Activated CD8-positive, alpha-beta T cell treated with anti-CD3 and anti-CD28 coated beads for 36 hours (primary cell): ENCODE data around the gene NPIPA2. TPM values are rescaled to one million over a fixed set of nuclear protein-coding genes. Genes with fewer than 3 reads are reported as not detected.
"Not testable (repeated sequence)": the region's sequence is repeated elsewhere in the genome, so short reads cannot be mapped to it uniquely, and the experiment has no call there.

Source experiments
- ATAC-seq: fragments of 200-7000 bp; cut with Tn5 transposase; one replicate; pipeline ENCODE4 v1.10.0; 2021; ENCODE audit warnings: mild to moderate bottlenecking, moderate library complexity
- CTCF ChIA-PET: fragments of 350-600 bp; sonication (Branson Sonifier 250); formaldehyde crosslinking; loops from one replicate; lab custom pipeline; 2021; ENCODE audit warnings: antibody characterized with exemption; lab: Charles Lee
- POLR2A ChIA-PET: fragments of 350-600 bp; sonication (Branson Sonifier 250); formaldehyde crosslinking; loops from one replicate; lab custom pipeline; 2021; ENCODE audit warnings: antibody characterized with exemption; lab: Charles Lee
- DNase-seq: peaks from one replicate; pipeline ENCODE4 v3.0.0-alpha.2; 2020
- H3K27ac Mint-ChIP-seq: one replicate; pipeline ENCODE4 v1.8.0; 2021; ENCODE audit warnings: mild to moderate bottlenecking, mixed read lengths
- H3K27me3 Mint-ChIP-seq: one replicate; pipeline ENCODE4 v1.8.0; 2021; ENCODE audit warnings: mixed read lengths
- H3K36me3 Mint-ChIP-seq: one replicate; pipeline ENCODE4 v1.8.0; 2021; ENCODE audit warnings: low read depth, mixed read lengths
- H3K4me1 Mint-ChIP-seq: one replicate; pipeline ENCODE4 v1.8.0; 2021; ENCODE audit warnings: low read depth, mixed read lengths
- H3K4me3 Mint-ChIP-seq: one replicate; pipeline ENCODE4 v1.8.0; 2021; ENCODE audit warnings: mild to moderate bottlenecking, moderate library complexity, mixed read lengths
- H3K9me3 Mint-ChIP-seq: one replicate; pipeline ENCODE4 v1.8.0; 2021; ENCODE audit warnings: mixed read lengths
- intact Hi-C: fragments of 100-400 bp; cut with micrococcal nuclease; formaldehyde crosslinking; loops from one replicate; pipeline ENCODE4 v1.10.0; 2022
- total RNA-seq, 2 experiments: library from RNA; stranded (reverse); gene quantifications; one replicate each; pipeline ENCODE4 v1.2.3, GENCODE V29; 2021

NPIPA2 gene
- total RNA-seq, result 1 to 10 TPM; 2.0 to 4.1 TPM

- CTCF ChIA-PET, H3K4me3 Mint-ChIP-seq, H3K9me3 Mint-ChIP-seq, DNase-seq, H3K36me3 Mint-ChIP-seq, intact Hi-C loops, H3K27me3 Mint-ChIP-seq, H3K27ac Mint-ChIP-seq, POLR2A ChIA-PET, H3K4me1 Mint-ChIP-seq: not testable (repeated sequence)
- peak; percentile 100 for ATAC-seq
These were observed at the start of gene NPIPA2 for GRCh38 chr16:14742273-14743128. Gene NPIPA2, plus strand, starts transcription at chr16:14742533. Its CDS starts 5,533 bp downstream, at chr16:14748066.

DNA sequence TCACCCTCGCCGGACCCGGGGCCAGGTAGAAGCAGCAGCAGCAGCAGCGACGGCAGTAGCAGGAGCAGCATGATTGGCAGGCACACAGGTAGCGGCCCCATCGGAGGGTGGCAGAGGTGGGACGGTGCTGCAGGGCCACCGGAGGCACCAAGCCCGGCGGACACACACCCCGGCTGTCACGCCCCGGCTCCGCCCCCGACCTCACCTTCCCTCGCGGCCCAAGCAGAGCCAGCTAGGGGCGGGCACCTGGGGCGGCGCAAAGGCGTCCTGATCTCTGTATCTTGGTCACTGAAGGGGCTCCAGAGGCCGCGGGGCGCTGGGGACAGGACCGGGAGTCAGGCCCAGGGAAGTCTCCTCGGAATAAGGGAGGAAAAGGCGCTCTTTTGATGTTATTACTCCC is 48.2 kb upstream of the NPIPA2 start, which contains the start of gene PLA2G10:
Gene PLA2G10 (minus strand): TSS at position 180 of the 400 bp plus-strand sequence. CDS start 79 bp downstream, at position 101.
- H3K36me3 Mint-ChIP-seq, H3K27me3 Mint-ChIP-seq, CTCF ChIA-PET, H3K9me3 Mint-ChIP-seq, H3K27ac Mint-ChIP-seq, DNase-seq, POLR2A ChIA-PET, H3K4me1 Mint-ChIP-seq, ATAC-seq, H3K4me3 Mint-ChIP-seq, intact Hi-C loops: not testable (repeated sequence)

- ATAC-seq, intact Hi-C loops, H3K4me3 Mint-ChIP-seq, H3K4me1 Mint-ChIP-seq, H3K9me3 Mint-ChIP-seq, H3K27me3 Mint-ChIP-seq, CTCF ChIA-PET, H3K27ac Mint-ChIP-seq, H3K36me3 Mint-ChIP-seq, POLR2A ChIA-PET, DNase-seq: not testable (repeated sequence)
These were observed 40.5 kb upstream of the NPIPA2 start for GRCh38 chr16:14701859-14702258.

DNA sequence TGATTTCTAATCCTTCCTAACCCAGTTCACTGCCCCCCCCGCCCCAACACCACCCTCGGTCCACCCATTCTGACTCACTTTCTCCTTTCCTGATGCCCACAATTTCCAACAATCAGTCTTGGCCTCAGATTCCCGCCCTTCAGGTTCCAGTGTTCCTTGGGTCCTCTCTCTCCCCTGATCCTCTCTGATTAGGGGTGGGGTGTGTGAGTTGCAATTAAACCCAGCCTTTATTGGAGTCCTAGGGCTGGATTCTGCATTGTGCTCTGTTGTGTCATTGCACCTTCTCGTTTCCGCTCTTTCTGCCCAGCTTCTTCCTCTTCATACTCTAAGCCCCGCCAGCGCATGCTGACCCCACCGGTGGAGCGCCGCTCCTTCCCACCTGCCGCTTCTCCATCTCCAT is 39.7 kb upstream of the NPIPA2 start:
- H3K4me3 Mint-ChIP-seq, result not testable (repeated sequence)

DNA sequence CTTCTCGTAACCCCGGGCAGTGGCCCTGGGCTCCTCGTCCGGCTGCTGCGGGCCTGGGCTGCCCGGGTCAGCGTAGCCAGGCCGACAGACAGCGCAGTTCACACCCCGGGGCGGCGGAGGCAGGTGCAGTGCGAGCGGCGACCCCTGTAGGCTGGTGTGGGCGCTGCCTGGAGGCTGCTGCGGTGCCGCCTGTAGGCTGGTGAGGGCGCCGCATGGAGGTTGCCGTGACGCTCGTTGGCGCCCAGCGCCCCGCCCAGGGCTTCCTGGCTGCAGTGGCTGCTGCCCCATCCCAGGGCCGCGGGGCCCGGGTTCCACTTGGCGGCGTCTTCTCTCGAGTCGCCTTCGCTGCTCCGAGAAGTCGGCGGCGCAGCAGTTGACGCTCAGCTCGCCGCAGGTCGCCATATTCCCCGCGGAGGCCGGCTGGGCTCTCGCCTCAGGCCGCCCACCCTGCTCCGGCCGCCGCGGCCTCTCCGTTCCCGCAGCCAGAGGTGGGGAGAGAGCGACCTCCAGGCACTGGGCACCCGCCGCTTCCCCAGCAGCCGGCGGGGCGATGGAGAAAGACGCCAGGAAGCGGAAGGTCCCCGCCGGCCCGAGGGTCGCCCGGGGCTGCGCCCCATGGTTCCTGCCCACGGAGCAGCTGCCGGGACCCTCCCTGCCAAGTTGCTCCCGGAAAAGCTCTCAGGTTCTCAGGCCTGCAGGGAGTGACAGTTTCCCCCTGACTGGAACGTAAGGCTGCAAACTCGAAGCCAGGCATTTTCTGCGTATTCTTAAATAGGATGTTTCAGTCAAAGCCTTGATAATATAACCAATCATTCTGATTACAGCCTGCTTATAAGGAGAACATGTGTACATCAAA is 38.9 kb upstream of the NPIPA2 start, which contains the start of gene NPIPA3:
Gene NPIPA3 (plus strand): TSS at position 256 of the 856 bp plus-strand sequence. CDS start 5,533 bp downstream, outside the sequence.
- H3K27me3 Mint-ChIP-seq, H3K4me3 Mint-ChIP-seq, H3K9me3 Mint-ChIP-seq, intact Hi-C loops, H3K27ac Mint-ChIP-seq, CTCF ChIA-PET, POLR2A ChIA-PET, H3K4me1 Mint-ChIP-seq, DNase-seq, H3K36me3 Mint-ChIP-seq: not testable (repeated sequence)
- ATAC-seq, result peak; percentile 100

More for the DNA sequence above, 39.7 kb upstream of the NPIPA2 start:
- H3K27ac Mint-ChIP-seq, H3K4me1 Mint-ChIP-seq, intact Hi-C loops, CTCF ChIA-PET, POLR2A ChIA-PET, H3K9me3 Mint-ChIP-seq, H3K36me3 Mint-ChIP-seq, DNase-seq, H3K27me3 Mint-ChIP-seq: not testable (repeated sequence)
- peak; percentile 20 for ATAC-seq

DNA sequence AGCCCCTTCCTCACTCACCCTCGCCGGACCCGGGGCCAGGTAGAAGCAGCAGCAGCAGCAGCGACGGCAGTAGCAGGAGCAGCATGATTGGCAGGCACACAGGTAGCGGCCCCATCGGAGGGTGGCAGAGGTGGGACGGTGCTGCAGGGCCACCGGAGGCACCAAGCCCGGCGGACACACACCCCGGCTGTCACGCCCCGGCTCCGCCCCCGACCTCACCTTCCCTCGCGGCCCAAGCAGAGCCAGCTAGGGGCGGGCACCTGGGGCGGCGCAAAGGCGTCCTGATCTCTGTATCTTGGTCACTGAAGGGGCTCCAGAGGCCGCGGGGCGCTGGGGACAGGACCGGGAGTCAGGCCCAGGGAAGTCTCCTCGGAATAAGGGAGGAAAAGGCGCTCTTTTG is 9.1 kb upstream of the NPIPA2 start:
- ATAC-seq, H3K4me1 Mint-ChIP-seq, H3K36me3 Mint-ChIP-seq, intact Hi-C loops, H3K27me3 Mint-ChIP-seq, H3K9me3 Mint-ChIP-seq, DNase-seq, H3K4me3 Mint-ChIP-seq, POLR2A ChIA-PET, CTCF ChIA-PET, H3K27ac Mint-ChIP-seq: not testable (repeated sequence)

DNA sequence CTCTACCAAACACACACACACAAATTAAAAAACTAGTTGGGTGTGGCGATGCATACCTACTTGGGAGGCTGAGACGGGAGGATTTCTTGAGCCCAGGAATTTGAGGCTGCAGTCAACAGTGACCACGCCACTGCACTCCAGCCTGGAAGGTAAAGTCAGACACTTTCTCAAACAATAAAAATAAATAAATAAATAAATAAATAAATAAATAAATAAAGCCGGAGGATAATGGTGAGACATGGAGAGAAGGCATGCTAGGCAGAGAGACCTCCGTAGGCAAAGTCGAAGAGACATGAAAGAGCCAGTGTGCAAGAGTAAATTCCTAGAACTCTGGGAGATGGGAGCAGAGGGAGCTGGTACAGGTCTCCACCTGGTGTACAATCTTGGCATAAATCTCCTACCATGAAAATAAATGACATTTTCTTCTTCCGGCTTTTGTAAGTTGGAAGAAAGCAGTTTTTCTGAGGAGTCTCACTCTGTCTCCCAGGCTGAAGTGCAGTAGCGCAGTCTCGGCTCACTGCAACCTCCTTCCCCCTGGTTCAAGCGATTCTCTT is 1.4 kb upstream of the NPIPA2 start:
- H3K27ac Mint-ChIP-seq, H3K4me1 Mint-ChIP-seq, DNase-seq, POLR2A ChIA-PET, CTCF ChIA-PET, H3K36me3 Mint-ChIP-seq, intact Hi-C loops, H3K9me3 Mint-ChIP-seq, H3K27me3 Mint-ChIP-seq, ATAC-seq, H3K4me3 Mint-ChIP-seq: not testable (repeated sequence)

GRCh38 chr16:14741794-14742193 is 539 bp upstream of the NPIPA2 start:
- H3K9me3 Mint-ChIP-seq, DNase-seq, H3K27me3 Mint-ChIP-seq, intact Hi-C loops, CTCF ChIA-PET, H3K27ac Mint-ChIP-seq, POLR2A ChIA-PET, H3K36me3 Mint-ChIP-seq, H3K4me1 Mint-ChIP-seq, H3K4me3 Mint-ChIP-seq: not testable (repeated sequence)
- peak; percentile 11 for ATAC-seq

DNA sequence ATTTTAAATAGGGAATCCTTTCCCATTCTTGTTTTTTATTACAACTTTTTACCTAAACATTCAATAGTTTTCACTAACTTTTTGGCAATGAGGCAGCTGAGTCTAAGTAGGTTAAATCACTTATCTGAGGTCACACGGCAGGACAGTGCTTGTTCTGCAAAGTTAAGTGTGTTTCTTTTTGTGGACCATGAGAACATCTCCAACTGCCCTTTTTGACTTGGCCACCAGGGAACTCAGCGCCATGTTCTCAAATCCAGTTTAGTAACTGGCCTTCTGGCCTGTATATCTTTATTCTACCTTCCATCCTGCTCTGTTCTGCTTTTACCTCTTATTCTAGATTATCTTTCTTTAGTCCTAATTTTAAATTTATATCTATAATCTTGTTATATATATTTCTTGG is 31.3 kb downstream of the NPIPA2 start:
- H3K36me3 Mint-ChIP-seq, H3K27ac Mint-ChIP-seq, H3K4me1 Mint-ChIP-seq, H3K4me3 Mint-ChIP-seq, intact Hi-C loops, H3K9me3 Mint-ChIP-seq, DNase-seq, H3K27me3 Mint-ChIP-seq, ATAC-seq, CTCF ChIA-PET, POLR2A ChIA-PET: not testable (repeated sequence)

- H3K9me3 Mint-ChIP-seq, H3K27me3 Mint-ChIP-seq, H3K27ac Mint-ChIP-seq, CTCF ChIA-PET, intact Hi-C loops, POLR2A ChIA-PET, H3K4me1 Mint-ChIP-seq, ATAC-seq, H3K36me3 Mint-ChIP-seq, H3K4me3 Mint-ChIP-seq, DNase-seq: not testable (repeated sequence)
These were observed 33.3 kb downstream of the NPIPA2 start for GRCh38 chr16:14775624-14776023.

DNA sequence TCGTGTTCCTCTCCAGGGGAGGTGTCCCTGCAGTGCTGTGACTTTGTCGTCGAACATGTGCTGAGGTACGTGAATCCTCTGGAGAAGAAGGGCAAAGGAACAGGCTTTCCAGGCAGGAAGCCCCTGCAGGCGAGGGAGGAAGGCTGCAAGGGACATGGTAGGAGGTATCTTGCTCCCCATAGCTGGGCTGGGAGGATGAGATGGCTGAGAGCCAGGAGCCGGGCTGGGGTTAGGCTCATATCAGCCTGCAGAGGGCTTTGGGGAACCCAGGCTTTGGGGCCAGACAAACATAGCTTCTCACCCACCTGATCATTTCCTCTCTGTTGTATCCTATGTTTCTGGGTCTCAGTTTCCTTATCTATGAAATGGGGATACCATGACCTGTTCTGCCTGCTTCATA is 34.4 kb downstream of the NPIPA2 start:
- DNase-seq, H3K27ac Mint-ChIP-seq, H3K4me1 Mint-ChIP-seq, CTCF ChIA-PET, H3K27me3 Mint-ChIP-seq, intact Hi-C loops, H3K4me3 Mint-ChIP-seq, ATAC-seq, H3K9me3 Mint-ChIP-seq, POLR2A ChIA-PET, H3K36me3 Mint-ChIP-seq: not testable (repeated sequence)
